ENCODE results near the gene MIS12.

Gene MIS12

GRCh38 chr17:5536866-5537650 lies 50.7 kb downstream of the MIS12 start:
- no peak for DNase-seq

- no peak for DNase-seq
Measured at GRCh38 chr17:5539286-5539685, 52.9 kb downstream of the MIS12 start.

GRCh38 chr17:5540321-5540720 lies 54.0 kb downstream of the MIS12 start:
- no peak for DNase-seq
